ENCODE data around the gene LRMDA. TPM values are rescaled to one million over a fixed set of nuclear protein-coding genes. Genes with fewer than 3 reads are reported as not detected.

The LRMDA gene
- total RNA-seq, 4 donors from 2014 or later = 9.8 to 18.6 (median 15.8) TPM

- Histone ChIP-seq H3K4me1 (peaks cover 0 to 3% (median 0%) of the 10 kb centered on the region in 4 donors), H3K27me3 (no peaks in the 10 kb centered on the region), H3K9me3 (no peaks in the 10 kb centered on the region), H3K4me3 (no peak overlapping the region), H3K36me3 (no peaks in the 10 kb centered on the region), H3K27ac (no peak overlapping the region)
- no peak for TF ChIP-seq EP300 (IDR thresholded peaks at IDR 0.05)
- TF ChIP-seq POLR2A (IDR thresholded peaks at IDR 0.05) = no peak
- no peak for TF ChIP-seq CTCF (IDR thresholded peaks at IDR 0.05)
- 52 to 54% methylated on average over 4 of the region's 4 CpGs for WGBS, 2 donors
- DNase-seq (ENCODE audit: low spot score in 2 of 2) = no peak
Observed at GRCh38 chr10:75495434-75496190, 64.2 kb downstream of the LRMDA start.

GRCh38 chr10:75496191-75496567 lies 64.8 kb downstream of the LRMDA start:
- Histone ChIP-seq H3K9me3 (no peaks in the 10 kb centered on the region), H3K27ac (no peak overlapping the region), H3K4me1 (peaks cover 0 to 3% (median 0%) of the 10 kb centered on the region in 4 donors), H3K27me3 (no peaks in the 10 kb centered on the region), H3K36me3 (no peaks in the 10 kb centered on the region), H3K4me3 (no peak overlapping the region)
- 95 to 96% methylated on average over 1 of the region's 1 CpG for WGBS, 2 donors
- TF ChIP-seq EP300 (IDR thresholded peaks at IDR 0.05) (no peak), CTCF (IDR thresholded peaks at IDR 0.05) (no peak), POLR2A (IDR thresholded peaks at IDR 0.05) (no peak)
- DNase-seq (ENCODE audit: low spot score in 2 of 2) = no peak

- Histone ChIP-seq H3K27me3 (no peaks in the 10 kb centered on the region), H3K4me3 (no peak overlapping the region), H3K4me1 (no peaks in the 10 kb centered on the region), H3K36me3 (no peaks in the 10 kb centered on the region), H3K9me3 (no peaks in the 10 kb centered on the region), H3K27ac (no peak overlapping the region)
- TF ChIP-seq CTCF (IDR thresholded peaks at IDR 0.05) (no peak), POLR2A (IDR thresholded peaks at IDR 0.05) (no peak), EP300 (IDR thresholded peaks at IDR 0.05) (no peak)
- DNase-seq (ENCODE audit: low spot score in 2 of 2) = no peak
- 74 to 78% methylated on average over 15 of the region's 15 CpGs for WGBS, 2 donors
Observed at GRCh38 chr10:75497997-75498883, 66.8 kb downstream of the LRMDA start.

GRCh38 chr10:75498884-75499350 lies 67.5 kb downstream of the LRMDA start:
- Histone ChIP-seq H3K4me1 (no peaks in the 10 kb centered on the region), H3K9me3 (no peaks in the 10 kb centered on the region), H3K27me3 (no peaks in the 10 kb centered on the region), H3K27ac (no peak overlapping the region), H3K4me3 (no peak overlapping the region), H3K36me3 (no peaks in the 10 kb centered on the region)
- 87 to 88% methylated on average over 5 of the region's 5 CpGs for WGBS, 2 donors
- DNase-seq (ENCODE audit: low spot score in 2 of 2) = no peak
- TF ChIP-seq POLR2A (IDR thresholded peaks at IDR 0.05) (no peak), CTCF (IDR thresholded peaks at IDR 0.05) (no peak), EP300 (IDR thresholded peaks at IDR 0.05) (no peak)

Data from tibial nerve (tissue), 4 donors.